EL (cell line): ENCODE data around the gene NOX5.
A peak's percentile ranks its signal among the peaks of the same experiment; 100 is the strongest.

Source experiments
- DNase-seq: peaks from one replicate; pipeline ENCODE4 v3.0.0-alpha.2; 2016

The NOX5 gene

DNA sequence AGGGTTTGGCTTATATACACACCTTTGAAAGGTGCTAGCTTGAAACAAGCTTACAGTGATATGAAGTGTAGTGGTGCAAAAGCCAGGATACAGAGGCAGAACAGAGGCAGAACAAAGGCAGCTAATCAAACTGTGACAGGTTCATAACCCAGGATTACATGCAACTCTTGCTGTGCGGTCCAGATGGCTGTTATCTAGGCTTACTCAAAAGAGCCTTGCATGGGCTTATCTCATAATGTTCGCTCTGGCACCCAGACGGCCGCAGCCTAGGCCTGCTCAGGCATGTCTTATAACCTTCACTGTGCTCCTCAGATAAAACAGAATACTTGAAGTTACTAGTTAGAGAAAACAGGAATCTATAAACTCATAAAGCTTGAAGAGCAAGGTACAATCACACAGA lies 22.8 kb upstream of the NOX5 start:
- DNase-seq: no peak

DNA sequence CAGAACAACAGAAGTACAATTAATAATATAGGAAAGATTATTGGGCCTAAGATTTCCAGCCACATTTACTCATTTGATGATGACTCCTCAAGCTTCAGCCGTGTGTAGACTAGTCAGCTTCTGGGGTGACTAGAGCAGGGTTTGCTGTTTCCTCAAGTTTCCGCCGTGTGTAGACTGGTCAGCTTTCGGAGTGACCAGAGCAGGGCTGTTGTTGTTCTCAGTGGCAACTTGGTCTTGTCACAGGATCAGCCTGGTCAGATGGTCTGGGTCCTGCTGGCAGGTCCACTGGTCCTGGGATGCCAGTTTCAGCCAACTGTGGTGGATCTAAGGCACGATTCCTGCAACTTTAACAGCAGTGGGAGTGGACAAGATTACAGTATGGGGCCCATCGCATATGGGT lies 21.8 kb upstream of the NOX5 start:
- no peak for DNase-seq

DNA sequence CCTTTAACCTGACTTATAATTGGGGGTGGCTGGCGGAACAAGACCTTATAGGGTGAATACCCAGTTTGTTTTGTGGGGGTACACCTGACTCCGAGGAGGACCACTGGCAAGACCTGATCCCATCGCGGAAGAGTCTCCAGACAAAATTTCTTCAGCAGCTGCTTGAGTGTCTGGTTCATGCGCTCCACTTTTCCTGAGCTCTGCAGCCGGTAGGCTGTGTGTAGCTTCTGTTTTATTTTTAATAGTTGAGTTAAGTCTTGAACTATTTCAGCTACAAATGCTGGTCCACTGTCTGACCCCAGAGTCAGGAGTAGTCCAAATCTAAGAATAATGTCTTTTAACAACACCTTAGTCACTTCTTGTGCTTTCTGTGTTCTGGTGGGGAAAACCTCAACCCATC lies 21.2 kb upstream of the NOX5 start:
- DNase-seq: no peak

DNA sequence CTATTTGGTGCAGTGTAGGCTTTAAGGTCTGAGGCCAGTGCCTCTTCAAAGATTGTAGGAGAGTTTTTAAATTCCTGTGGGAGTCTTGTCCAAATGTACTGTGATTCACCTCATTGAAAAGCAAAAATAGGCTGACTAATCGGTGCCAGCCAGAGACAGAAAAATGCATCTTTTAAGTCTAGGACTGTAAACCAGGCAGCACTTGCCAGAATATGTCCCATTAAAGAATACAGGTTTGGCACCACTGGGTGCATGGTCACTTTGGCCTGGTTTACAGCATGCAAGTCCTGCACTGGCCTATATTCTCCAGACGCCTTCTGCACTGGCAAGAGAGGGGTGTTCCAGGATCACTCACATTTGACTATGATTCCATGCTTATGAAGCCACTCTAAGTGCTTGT lies 20.3 kb upstream of the NOX5 start:
- peak; percentile 79 for DNase-seq

DNA sequence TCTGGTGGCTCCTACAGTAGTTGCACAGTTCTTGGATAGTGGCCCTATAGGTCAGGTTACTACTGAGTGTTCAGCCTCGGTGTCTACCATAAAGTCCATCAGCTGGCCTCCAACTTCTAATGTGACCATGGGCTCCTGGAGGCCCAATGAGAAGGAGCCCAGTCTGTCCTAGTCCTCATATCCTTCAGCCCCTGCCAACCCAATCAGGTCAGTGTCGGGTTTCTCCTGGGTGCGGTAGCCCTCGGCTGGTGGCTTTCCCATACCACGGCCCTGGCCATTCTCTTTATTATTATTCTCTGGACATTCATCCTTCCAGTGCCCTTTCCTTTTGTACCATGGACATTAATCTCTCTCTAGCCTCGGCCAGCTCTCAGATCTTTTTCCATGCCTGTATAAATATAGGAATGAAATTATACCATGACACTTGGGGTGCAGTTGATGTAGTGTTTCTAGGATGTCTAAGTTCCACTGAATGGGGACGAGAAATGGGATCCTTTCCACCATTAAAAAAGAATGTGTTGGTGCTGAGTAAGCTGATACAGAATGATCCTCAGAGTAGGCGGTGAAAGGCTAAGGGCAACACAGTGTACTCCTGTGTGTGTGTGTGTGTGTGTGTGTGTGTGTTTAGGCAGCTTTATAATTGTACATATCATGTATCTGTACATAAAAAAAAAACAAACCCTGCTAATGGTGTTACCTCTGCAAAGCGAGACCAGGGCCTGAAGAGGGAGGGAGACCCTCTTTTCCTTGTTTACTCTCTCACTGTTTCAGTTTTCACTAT lies 19.3 kb upstream of the NOX5 start:
- no peak for DNase-seq

DNA sequence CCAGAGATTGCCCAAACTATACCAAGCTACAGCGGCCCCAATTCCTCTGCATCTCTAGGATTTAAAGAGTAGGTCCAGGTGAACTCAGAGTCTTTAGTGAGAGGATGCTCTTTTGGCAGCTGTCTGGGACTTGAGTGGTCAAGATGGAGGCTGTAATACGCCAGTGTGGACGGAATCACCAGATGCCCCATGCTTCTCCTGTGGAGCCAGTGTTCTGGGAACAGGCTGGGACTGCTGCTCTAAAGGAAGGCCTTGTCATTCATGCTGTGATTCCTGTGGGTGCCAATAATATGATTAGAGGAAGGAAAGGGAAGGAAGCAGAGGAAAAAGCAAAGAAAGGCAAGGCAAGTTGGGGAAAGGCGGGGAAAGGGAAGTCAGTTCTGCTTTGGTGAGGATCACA lies 17.4 kb upstream of the NOX5 start:
- no peak for DNase-seq

DNA sequence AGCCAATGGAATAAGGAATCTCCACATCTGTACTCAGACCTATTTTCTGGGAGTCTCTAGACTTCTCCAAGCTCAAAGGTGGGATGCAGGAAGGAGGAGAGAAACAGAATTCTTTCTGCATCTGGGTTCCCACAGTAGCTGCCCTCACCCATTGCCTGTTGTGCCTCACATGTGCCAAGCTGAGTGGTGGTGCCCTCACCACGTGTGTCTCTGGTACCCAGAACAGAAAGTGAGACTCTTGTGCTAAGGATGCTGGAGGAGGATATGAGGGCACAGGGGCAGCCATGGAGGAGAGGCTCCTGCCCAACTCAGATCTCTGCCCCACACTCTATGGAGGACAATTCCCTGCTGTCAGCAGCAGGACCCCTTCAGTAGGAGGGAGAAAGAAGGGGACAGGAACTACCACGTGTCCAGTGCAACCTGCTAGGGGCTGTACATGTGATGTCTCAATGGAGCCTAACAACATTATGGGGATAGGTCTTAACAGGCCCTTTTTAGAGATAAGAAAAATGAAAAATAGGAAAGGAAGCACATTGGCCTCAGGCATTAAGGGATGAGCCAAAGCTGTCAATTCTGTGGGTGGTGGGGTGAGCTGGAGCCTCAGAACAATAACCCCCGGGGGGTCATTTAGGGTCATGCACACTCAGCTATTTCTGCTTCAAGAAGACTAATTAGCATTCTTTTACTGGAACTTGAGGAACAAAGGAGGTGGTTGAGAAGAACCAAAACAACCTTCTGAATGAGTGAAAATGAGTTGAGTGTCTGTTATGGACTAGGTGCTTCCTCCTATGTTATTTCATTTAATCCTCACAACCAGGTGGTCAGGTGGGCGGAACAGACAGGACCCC lies 16.3 kb upstream of the NOX5 start:
- no peak for DNase-seq

DNA sequence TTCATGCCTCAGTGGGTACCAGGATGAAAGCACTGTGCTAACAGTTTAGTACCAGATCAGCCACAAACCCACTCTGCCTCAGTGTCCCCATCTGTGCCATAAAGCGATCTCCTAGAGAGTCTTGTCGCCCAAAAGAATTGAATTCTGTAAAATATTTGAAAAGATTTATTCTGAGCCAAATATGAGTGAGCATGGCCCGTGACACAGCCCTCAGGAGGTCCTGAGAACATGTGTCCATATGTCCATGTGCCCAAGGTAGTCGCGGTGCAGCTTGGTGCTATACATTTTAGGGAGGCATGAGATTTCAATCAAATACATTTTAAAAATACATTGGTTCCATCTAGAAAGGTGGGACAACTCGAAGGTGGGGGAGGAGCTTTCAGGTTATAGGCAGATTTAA lies 15.4 kb upstream of the NOX5 start:
- no peak for DNase-seq

DNA sequence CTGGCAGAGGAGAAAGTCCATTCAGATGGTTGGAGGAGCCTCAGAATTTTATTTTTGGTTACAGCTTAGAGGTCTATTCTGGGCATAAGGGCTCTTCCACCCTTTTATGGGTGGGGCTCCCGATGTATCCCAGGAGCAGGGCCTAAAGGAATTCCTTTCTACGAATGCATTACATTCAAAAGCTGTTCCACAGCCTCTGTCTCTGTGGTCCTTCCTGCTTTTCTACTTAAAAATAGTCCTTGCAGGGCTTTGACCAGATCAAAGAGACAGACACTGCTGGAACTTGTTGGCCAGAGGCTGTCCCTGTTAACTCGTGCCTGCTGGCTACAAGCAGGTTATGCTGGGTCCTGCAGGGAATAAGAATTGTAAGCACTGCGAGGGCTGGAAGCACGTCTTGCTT lies 14.4 kb upstream of the NOX5 start:
- DNase-seq: no peak

DNA sequence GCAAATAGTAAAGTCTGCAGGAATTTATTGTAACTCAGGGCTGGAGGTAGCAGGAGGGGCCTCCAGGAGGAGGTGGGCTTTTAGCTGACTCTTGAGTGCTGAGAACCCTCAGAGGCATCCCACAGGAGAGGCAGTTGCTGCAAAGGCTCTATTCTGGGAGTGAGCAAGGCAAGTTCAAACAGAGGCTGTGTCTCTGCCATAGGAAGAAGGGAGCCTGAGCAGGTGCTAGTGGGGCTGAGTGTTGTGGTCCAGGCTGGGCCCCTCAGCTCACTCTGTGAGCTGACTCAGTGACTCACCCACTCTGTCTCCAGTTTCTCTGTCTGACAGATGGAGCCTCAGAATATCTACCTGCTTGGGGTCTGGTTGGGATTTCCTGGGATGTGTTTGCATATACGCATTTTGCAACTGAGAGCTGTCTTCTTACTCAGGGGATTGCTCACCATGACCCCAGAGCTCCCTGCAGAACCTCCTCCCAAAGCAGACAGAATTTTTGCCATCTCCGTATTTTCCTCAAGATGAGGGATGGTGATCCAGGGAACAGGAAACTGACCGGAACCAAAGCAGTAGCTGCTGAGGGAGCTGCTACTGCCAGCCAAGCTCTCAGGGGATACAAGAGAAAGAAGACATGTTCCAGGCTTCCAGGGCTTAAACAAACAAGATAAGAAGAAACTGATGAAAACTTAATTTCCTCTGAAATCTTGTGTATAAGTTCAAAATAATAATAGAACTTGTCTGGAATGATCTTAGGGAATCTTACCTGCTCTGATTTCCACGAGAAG lies 13.6 kb upstream of the NOX5 start:
- no peak for DNase-seq

DNA sequence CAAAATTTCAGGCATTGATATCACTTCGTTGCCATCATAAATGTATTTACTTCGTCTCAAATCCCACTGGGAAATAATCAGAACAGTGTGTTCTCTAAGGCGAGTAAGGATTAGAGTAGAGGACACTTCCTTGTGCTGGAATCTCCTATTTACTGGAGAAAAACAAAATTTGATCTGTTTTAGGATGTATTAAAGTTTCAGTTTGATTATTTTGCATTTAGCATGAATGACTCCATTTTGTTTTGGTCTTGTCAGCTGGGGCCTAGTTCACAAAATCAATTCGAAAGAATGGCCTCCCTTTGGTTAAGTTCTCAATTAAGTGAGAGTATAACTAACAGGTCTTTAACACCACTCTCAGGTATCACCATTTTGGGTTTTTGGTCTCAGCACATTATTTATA lies 11.7 kb upstream of the NOX5 start:
- DNase-seq: no peak

DNA sequence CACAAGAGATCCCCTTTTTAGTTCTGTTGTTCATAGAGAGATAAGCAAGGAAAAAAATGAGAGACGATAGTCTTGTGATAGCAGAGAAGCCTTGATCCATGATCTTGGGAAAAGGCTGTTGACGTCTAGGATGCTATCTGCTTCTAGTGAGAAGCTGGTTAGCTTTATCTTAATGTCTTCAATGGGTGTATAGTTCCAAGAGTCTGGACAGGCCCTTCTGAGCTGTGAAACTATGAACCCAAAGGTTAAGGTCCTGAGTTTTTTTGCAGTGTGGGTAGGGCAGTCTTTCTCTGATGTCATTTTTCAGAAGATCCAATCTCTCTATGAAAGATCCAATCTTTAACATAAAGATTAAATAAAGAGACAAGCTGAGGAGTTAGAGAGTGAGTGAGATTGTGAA lies 10.5 kb upstream of the NOX5 start:
- no peak for DNase-seq

DNA sequence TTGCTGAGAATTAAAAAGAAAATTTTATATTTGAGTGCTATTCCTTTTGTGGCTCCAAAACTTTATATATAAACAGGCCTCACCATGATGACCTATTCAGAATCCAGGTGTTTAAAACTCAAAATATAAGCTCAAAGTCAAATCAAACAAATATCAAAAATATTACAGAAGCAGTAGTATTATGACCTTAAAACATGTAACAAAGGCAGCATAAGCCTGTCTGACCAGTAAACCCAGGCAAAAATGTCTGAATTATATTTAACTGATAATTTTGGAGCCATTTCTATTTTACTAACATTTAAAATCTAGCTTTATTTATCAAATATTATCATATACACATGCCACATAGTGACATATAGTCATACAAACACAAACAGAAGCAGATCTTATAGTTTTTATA lies 6.4 kb upstream of the NOX5 start:
- DNase-seq: no peak

DNA sequence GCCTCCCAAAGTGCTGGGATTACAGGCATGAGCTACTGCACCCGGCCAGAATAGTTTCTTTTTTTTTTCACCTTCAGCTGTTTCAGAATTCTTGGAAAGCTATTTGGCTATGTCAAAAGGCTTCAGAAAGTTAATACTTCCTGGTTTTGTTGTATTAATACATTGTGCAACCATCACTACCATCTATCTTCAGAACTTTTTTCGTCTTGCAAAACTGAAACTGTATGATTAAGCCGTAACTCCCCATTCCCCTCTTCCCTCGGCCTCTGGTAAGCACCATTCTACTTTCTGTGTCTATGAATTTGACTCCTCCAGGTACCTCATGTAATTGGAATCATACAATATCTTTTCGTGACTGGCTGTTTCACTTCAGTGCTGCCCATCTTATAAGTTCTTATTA lies 5.2 kb upstream of the NOX5 start:
- no peak for DNase-seq

DNA sequence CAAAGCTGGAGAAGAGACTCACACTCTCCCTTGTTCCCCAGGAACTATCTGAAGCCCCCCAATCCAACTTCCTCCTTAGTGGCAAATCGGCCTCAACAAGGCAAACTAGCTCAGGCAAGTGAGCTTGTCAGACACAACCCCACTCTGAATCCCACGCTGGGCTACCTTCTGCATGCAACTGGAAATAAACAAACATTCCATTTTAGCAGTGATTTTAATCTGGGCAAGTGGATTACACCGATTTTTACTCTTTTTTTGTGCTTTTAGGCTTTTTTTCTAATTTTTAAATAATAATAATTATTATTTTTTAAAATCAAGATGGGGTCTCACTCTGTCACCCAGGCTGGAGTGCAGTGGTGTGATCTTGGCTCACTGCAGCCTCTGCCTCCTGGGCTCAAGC lies 2.9 kb upstream of the NOX5 start:
- no peak for DNase-seq

DNA sequence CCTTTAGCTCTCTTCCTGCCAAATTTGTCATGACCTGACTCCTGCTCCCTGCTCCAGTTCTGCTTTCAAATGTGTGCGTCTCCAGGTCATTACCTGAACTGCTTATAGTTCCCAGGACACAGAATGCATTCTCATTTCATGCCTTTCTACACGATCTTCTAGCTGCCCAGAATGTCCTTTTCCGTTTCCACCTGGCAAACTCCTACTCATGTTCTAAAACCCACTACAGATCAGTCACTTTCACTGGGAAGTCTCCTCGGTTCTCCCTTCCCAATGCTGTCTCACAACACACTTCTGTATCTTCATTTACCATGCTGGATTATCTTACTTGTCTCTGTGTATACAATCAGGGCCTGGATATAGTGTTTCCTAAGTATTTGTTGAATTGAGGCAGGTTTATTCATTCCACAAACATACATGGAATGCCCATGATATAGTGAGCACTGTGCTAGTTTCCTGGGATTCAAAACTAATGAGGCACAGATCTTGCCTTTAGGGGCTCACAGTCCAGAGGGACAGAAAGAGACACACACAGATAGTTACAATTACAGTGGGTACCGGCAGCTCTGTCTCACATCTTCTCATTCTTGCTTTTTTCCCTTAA lies 1.6 kb upstream of the NOX5 start:
- peak; percentile 21 for DNase-seq

DNA sequence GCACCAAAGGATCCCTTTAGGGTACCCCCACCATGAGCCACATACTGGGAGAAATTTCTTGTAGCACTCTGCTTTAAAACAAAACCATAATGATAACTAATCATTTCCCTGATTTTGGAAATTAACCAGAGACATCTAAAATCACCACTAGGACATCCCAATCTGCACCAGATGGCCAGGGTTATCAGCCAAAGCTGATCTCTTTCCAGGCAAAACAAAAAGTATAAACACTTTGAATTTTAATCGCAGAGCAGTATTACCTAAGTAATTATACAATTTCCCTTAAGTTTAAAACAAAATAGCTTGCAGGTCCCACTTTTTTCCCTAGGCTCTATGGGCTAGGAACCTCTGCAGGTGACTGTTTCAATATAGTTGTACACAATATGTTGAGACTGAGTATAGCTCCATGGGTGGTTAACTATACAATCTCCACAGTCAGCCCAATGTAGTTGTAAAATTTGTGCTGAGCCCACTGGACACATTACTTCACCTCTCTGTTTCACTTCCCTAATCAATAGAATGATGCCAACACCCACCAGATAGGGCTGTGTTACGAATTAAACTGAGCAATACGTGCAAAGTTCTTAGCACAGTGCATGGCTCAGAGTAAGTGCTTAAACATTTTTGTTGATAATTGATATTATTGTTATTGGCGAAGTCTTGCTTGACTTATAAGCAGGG lies 629 bp upstream of the NOX5 start:
- DNase-seq: no peak

DNA sequence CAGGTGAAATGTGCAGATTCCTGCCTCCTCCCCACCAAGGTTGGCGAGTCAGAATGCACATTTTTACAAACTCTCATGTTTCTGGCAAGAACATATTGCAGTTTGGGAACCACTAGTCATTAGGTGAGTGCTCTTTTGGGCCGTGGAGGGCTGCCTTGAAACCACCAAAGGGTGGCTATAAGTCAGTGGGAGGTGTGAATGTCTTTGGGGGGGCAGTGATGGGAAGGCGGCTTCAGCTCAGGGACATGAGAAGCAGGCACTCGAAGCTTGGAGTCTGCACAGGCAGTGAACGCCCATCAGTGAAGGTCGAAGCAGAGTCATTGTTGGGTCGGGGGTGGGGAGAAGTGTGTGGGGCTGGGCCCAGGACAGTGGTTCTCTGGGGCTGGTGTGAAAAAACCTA lies 1.1 kb downstream of the NOX5 start:
- no peak for DNase-seq

DNA sequence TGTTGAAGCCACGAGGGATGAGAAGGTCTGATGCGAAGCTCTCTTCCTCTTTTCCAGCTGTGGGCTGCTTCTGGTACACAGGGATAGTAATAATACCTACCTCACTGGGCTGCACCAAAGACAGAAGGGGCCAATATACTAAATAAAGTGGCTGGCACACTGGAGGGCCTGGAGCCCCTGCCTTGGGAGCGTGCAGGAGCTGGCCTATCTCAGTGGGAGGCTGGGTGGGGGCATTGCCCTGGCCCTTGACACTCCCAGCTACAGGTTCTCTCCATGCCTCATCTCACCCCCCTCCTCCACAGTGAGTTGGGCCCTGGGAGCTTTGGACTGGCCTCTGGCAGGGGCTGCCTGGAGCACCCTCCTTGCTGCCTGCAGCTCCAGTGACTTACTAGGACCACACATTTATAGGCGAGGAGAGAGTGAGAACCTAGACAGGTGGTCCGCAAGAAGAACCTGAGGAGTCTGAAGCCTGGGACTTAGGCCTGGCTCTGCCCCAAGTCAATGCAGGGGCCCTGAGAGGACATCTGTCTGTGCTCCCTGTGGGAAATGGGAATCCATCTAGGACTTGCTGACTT lies 1.6 kb downstream of the NOX5 start:
- DNase-seq: no peak

DNA sequence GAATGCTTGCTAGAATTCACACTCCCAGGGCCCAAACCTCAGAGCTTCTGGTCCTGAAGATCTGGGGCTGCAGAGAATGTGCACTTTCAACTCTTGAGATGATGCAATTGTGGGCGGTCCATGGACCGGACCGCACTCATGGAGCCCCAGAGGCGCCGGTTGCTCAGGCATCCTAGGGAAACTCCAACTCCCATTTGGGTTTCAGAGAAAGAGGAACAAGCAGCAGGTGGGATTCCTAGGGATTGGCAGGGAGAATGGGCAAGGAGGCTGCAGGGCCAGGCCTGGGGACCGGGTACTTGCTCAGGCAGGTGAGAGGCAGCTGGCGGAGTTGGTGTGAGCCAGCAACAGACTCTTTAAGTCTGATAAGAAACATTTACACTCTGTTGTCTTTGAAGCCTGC lies 3.5 kb downstream of the NOX5 start:
- no peak for DNase-seq

DNA sequence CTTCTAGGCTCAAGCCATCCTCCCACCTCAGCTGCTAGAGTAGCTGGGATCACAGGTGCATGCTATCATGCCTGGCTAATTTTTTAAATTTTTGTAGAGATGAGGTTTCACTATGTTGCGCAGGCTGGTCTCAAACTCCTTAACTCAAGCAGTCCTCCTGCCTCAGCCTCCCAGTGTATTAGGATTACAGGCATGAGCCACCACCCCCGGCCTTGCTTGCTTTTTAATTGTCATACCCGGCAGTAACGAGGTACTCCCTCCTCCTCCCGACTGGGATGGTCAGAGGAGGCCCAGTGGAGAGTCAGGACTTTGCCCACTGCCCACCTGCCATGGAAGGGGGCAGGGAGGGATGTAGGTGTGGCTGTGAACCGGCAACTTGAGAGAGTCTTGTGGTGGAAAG lies 4.5 kb downstream of the NOX5 start:
- DNase-seq: no peak

DNA sequence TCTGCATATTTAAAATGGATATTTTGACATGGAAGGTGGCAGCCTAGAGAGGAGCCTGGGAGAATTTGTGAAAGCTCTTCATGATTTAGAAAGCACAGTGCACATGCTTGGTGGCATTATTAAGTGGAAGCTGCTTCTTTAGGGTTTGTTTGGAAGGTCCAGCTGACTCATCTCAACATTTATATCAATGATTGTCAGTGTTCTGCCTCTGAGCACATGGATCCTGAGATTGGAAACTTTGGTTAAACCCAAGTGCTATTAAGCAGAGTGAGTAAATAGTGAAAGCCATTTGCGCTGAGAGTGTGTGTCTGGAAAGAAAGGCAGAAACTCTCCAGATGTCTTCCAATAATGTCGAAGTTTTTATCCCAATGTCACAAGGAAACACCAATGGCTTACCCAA lies 7.4 kb downstream of the NOX5 start:
- no peak for DNase-seq
